SK-N-SH treated with all-trans-retinoic acid at 6 μM for 48 hours (cell line): ENCODE results near the gene TPRN.

Experiments
- ATAC-seq: fragments of 200-7000 bp; cut with Tn5 transposase; 3 replicates; pipeline ENCODE4 v1.9.1; 2020; ENCODE audit warnings: mild to moderate bottlenecking, moderate library complexity
- ARNTL ChIP-seq: fragments of 450-650 bp; formaldehyde crosslinking; IDR thresholded peaks from 2 replicates; pipeline ENCODE4 v1.5.0; 2020; ENCODE audit warnings: low read depth, mild to moderate bottlenecking, moderate library complexity, borderline replicate concordance
- BACH2 ChIP-seq: fragments of 250-450 bp; sonication (Bioruptor Pico); IDR thresholded peaks from 2 replicates; pipeline ENCODE4 v1.9.0; 2021; ENCODE audit warnings: mild to moderate bottlenecking, borderline replicate concordance
- ESRRG ChIP-seq: fragments of 250-450 bp; sonication (Bioruptor Pico); IDR thresholded peaks from 2 replicates; pipeline ENCODE4 v1.6.1; 2021; ENCODE audit warnings: mild to moderate bottlenecking
- GLIS3 ChIP-seq: fragments of 250-450 bp; sonication (Bioruptor Pico); IDR thresholded peaks from 2 replicates; pipeline ENCODE4 v1.5.0; 2020; ENCODE audit warnings: mild to moderate bottlenecking, moderate library complexity
- ISL1 ChIP-seq: fragments of 250-450 bp; sonication (Bioruptor Pico); IDR thresholded peaks from 2 replicates; pipeline ENCODE4 v2.1.2; 2022; ENCODE audit warnings: mild to moderate bottlenecking, moderate library complexity
- OSR1 ChIP-seq: fragments of 250-450 bp; sonication (Bioruptor Pico); IDR thresholded peaks from 2 replicates; pipeline ENCODE4 v1.8.0; 2022; ENCODE audit warnings: moderate library complexity, mild to moderate bottlenecking, inconsistent platforms
- RARB ChIP-seq: fragments of 250-450 bp; sonication (Bioruptor Pico); IDR thresholded peaks from 2 replicates; pipeline ENCODE4 v1.8.0; 2021; ENCODE audit warnings: mild to moderate bottlenecking, moderate library complexity
- SNAI2 ChIP-seq: fragments of 250-450 bp; sonication (Bioruptor Pico); IDR thresholded peaks from 2 replicates; pipeline ENCODE4 v1.5.0; 2020; ENCODE audit warnings: mild to moderate bottlenecking, moderate library complexity
- TCF4 ChIP-seq: fragments of 250-450 bp; sonication (Bioruptor Pico); IDR thresholded peaks from 2 replicates; pipeline ENCODE4 v1.8.0; 2021; ENCODE audit warnings: mild to moderate bottlenecking, moderate library complexity, borderline replicate concordance
- ZFP3 ChIP-seq: fragments of 250-450 bp; sonication (Bioruptor Pico); IDR thresholded peaks from 2 replicates; pipeline ENCODE4 v1.5.0; 2020; ENCODE audit warnings: mild to moderate bottlenecking, moderate library complexity
- ZFP30 ChIP-seq: fragments of 450-650 bp; formaldehyde crosslinking; IDR thresholded peaks from 2 replicates; pipeline ENCODE4 v1.5.0; 2022; ENCODE audit warnings: mild to moderate bottlenecking, moderate library complexity
- ZNF565 ChIP-seq: fragments of 450-650 bp; formaldehyde crosslinking; conservative IDR thresholded peaks from 2 replicates; pipeline ENCODE4 v1.5.0; 2020; ENCODE audit warnings: low read depth, mild to moderate bottlenecking, moderate library complexity
- ZNF70 ChIP-seq: fragments of 450-650 bp; formaldehyde crosslinking; IDR thresholded peaks from 2 replicates; pipeline ENCODE4 v1.5.0; 2020; ENCODE audit warnings: mild to moderate bottlenecking, moderate library complexity
- ZNF8 ChIP-seq: fragments of 450-650 bp; formaldehyde crosslinking; IDR thresholded peaks from 2 replicates; pipeline ENCODE4 v1.5.0; 2020; ENCODE audit warnings: mild to moderate bottlenecking, moderate library complexity
- TF ChIP-seq, protein P1 (sequence below): fragments of 250-450 bp; sonication (Bioruptor Pico); IDR thresholded peaks from 2 replicates; pipeline ENCODE4 v1.5.1; 2021; ENCODE audit warnings: mild to moderate bottlenecking, moderate library complexity
- TF ChIP-seq, protein P2 (sequence below): fragments of 250-450 bp; sonication (Bioruptor Pico); IDR thresholded peaks from 2 replicates; pipeline ENCODE4 v1.8.0; 2021; ENCODE audit warnings: low read depth, mild to moderate bottlenecking, moderate library complexity, borderline replicate concordance

Gene TPRN

DNA sequence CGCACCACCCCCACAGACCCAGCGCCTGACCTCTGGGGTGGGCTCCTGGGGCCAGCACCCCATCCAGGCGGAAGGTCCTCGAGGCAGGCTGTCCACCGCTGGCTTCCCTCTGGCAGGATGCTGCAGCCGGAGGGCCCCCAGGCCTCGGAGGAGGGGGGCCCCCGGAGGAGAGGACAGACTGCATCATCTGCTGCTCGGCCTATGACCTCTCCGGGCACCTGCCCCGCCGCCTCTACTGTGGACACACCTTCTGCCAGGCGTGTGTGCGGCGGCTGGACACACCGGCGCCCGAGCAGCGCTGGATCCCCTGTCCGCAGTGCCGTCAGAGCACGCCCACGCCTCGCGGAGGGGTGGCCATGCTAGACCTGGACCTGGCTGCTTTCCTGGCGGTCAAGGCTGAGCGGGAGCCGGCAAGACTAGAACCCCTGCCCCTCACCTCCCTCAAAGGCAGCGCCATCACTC lies 28.0 kb upstream of the TPRN start:
- no peak for ATAC-seq
- TF ChIP-seq ARNTL (CRISPR knock-in tag) (no peak), ZFP30 (CRISPR knock-in tag) (no peak), BACH2 (CRISPR knock-in tag) (no peak), ISL1 (CRISPR knock-in tag) (no peak)

DNA sequence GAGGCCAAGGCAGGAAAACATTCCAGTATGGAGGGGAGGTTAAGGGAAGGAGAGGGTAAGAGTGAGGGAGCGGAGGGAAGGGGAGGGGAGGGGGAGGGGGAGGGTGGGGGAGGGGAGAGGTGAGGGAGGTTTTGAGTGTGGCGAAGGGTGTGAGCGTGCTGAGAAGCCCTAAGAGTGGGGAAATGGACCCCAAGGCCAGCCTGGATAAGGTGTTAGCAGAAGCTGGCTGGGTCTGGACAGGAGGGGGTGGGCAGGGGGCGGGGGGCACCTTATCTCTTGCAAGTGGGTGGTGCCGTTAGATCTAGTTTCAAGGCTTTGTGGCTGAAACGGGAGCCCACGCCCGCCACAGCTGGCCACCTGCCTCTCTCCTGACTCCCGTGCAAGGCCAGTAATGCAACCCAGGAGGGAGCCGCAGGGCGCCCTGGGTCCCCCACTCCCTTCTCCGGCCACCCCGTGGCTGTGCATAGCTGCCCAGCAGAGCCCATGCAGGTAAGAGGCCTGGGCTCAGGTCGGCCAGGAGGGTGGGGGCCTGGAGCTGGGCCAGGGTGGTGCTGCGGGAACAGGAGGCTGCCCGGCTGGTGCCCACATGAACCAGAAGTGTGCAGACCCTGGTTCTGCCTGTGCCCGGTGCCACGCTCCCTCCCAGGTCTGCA lies 27.4 kb upstream of the TPRN start:
- no peak for ATAC-seq
- TF ChIP-seq, protein P1, sequence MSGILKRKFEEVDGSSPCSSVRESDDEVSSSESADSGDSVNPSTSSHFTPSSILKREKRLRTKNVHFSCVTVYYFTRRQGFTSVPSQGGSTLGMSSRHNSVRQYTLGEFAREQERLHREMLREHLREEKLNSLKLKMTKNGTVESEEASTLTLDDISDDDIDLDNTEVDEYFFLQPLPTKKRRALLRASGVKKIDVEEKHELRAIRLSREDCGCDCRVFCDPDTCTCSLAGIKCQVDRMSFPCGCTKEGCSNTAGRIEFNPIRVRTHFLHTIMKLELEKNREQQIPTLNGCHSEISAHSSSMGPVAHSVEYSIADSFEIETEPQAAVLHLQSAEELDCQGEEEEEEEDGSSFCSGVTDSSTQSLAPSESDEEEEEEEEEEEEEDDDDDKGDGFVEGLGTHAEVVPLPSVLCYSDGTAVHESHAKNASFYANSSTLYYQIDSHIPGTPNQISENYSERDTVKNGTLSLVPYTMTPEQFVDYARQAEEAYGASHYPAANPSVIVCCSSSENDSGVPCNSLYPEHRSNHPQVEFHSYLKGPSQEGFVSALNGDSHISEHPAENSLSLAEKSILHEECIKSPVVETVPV (CRISPR knock-in tag), result no peak
- no peak for TF ChIP-seq RARB (CRISPR knock-in tag)

DNA sequence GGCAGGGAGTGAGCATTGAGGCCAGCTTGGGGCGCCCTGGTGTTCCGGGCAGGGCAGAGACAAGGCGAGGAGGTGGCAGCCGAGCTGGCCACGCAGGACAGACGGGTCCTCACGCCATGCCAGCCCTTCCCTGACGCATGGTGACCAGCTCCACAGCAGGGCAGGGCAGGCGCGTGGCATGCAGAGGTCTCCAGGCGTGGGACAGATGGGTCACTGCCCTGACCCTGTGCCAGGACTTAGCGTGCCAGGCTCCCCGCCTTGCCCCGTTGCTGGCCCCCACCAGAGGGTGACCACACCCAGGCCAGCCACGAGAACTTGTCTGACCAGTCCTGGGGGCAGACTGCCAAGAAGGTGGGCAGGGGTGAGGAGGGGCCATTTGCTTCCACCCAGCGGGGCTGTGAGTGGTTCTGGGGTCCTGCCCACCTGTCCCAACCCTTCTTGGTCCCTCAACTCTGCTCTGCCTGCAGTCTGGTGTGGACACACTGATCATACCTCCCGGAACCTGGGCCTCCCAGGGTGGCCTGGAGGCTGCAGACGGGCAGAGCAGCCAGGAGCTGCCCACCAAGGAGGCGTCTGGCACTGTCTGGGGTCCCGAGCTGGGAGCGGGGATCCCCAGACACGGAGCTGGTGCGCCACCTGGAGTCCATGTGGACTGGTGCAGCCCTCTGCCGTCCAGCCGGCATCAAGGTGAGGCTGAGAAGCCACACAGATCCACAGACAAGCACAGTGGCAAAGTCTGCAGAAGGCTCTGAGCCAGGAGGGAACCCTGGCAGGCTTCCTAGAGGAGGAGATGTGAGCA lies 26.7 kb upstream of the TPRN start, which contains the start of gene RNF224:
TSS of gene RNF224 (plus strand) at position 449 of the 799 bp plus-strand sequence. CDS start 834 bp downstream, outside the sequence.
- ATAC-seq, result peak; percentile 67
- TF ChIP-seq GLIS3 (CRISPR knock-in tag), result no peak
- TF ChIP-seq ZNF8 (CRISPR knock-in tag), result no peak
- TF ChIP-seq, protein P1 (CRISPR knock-in tag), result no peak
- no peak for TF ChIP-seq ISL1 (CRISPR knock-in tag)
- no peak for TF ChIP-seq ZNF70
- no peak for TF ChIP-seq OSR1 (CRISPR knock-in tag)

DNA sequence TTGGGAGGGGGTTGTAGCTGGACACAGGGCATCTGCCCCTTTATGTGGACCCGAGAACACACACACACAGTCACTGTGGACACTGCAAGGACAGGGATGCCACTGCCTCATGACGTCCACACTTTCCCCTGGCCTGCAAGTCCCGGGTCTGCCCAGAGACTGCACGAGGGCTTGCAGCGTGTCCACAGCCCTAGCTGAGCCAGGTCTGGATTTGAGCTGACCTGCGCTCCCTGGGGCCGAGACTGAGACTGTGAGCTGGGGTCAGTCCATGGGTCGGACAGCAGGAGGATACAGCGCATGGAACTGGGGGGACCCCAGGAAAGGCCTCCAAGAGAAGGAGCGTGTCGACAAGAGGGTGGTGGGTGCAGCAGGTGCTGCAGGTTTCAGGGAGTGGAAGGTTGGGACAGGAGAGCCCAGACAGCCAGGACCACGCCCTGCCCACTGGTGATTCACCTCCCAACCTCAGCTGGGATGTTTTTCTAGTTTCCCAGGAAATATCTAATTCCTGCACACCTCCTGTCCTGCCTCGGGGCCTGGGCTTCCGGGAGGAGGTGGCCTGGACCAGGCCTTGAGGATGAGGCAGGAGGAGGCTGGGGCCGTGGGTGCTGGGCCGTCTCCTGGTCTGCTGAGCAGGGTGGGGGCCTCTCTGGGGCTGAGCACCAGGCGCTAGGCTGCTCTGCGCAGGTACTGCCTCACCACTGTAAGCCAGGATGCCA lies 26.0 kb upstream of the TPRN start:
- TF ChIP-seq OSR1 (CRISPR knock-in tag) (no peak), ZFP3 (CRISPR knock-in tag) (peak; percentile 82; the same call in 1 of the 2 replicates)
- no peak for ATAC-seq

DNA sequence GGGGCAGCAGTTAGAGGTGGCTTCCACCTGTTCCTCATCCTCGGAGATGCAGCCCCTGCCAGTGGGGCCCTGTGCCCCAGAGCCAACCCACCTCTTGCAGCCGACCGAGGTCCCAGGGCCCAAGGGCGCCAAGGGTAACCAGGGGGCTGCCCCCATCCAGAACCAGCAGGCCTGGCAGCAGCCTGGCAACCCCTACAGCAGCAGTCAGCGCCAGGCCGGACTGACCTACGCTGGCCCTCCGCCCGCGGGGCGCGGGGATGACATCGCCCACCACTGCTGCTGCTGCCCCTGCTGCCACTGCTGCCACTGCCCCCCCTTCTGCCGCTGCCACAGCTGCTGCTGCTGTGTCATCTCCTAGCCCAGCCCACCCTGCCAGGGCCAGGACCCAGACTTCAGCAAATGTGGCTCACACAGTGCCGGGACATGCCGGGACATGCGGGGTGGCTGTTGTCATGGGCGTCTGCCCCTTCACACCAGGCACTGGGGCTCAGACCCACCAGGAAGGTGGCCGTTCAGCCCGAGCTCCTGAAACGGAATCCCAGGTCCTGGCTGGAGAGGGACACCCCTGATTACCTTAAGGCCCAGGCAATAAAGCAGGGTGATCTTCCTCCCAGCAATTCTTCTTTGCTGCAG lies 25.3 kb upstream of the TPRN start:
- ATAC-seq, result no peak
- TF ChIP-seq ZNF565 (CRISPR knock-in tag), result no peak
- TF ChIP-seq, protein P1 (CRISPR knock-in tag), result no peak
- TF ChIP-seq ESRRG (CRISPR knock-in tag), result no peak
- TF ChIP-seq SNAI2 (CRISPR knock-in tag), result no peak
- TF ChIP-seq BACH2 (CRISPR knock-in tag), result no peak

DNA sequence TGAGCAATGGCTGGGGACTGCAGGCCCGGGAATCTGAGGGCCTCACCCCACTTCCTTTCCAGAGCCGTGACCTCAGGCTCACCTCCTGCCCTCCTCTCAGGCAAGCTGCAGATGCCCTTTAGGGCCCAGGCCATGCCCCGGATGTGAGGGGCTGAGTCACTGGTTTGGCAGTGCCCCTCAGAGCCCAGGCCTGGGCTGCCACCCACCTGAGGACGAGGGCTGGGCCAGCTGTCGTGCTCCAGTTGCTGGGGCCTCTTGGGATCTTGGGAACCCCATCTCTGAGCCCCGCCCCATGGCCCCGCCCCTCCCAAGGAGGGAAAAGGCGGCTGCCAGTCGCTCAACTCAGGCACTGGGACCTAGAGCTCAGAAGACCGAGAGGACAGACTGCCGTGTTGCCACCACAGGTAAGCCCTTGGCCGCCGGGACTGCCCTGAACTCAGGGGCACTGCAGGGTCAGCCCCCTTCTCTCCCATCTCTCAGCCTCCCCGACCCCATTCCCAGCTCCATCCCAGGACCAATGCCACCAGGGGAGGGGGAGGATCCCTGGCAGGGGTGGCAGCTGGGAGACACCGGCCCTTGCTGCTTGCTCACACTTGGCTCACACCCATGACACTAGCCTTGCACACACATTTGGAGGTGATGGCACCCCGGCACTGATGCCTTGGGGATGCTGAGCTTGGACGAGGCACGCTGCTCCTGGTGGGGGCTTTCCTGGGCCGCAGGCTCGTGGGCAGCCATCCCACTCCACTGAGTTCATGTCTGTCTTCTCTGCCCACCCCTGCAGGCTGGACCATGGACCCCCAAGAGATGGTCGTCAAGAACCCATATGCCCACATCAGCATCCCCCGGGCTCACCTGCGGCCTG lies 24.5 kb upstream of the TPRN start, which contains the start of gene CYSRT1:
TSS of gene CYSRT1 (plus strand) at position 345 of the 865 bp plus-strand sequence. CDS start at position 793, 448 bp downstream.
- ATAC-seq, result no peak
- no peak for TF ChIP-seq TCF4 (CRISPR knock-in tag)
- TF ChIP-seq ZNF565 (CRISPR knock-in tag), result no peak
- TF ChIP-seq SNAI2 (CRISPR knock-in tag), result no peak
- TF ChIP-seq, protein P2, sequence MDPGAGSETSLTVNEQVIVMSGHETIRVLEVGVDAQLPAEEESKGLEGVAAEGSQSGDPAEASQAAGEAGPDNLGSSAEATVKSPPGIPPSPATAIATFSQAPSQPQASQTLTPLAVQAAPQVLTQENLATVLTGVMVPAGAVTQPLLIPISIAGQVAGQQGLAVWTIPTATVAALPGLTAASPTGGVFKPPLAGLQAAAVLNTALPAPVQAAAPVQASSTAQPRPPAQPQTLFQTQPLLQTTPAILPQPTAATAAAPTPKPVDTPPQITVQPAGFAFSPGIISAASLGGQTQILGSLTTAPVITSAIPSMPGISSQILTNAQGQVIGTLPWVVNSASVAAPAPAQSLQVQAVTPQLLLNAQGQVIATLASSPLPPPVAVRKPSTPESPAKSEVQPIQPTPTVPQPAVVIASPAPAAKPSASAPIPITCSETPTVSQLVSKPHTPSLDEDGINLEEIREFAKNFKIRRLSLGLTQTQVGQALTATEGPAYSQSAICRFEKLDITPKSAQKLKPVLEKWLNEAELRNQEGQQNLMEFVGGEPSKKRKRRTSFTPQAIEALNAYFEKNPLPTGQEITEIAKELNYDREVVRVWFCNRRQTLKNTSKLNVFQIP (CRISPR knock-in tag), result no peak
- TF ChIP-seq, protein P1 (CRISPR knock-in tag), result no peak
- TF ChIP-seq OSR1 (CRISPR knock-in tag), result no peak
